ENCODE measurements around the gene USP26.

- TF ChIP-seq GATA3 (IDR thresholded peaks at IDR 0.05; ENCODE audit: low read depth, low read length), result no peak
- no peak for TF ChIP-seq GATA2 (IDR thresholded peaks at IDR 0.05; ENCODE audit: low read depth, low read length)
Measured at GRCh38 chrX:133053861-133054598, 42.9 kb downstream of the USP26 start.

All from SH-SY5Y (cell line).